DND-41 (cell line): ENCODE results near the gene HTR3B.

Source experiments
- ATAC-seq: fragments of 200-7000 bp; cut with Tn5 transposase; 3 replicates; pipeline ENCODE4 v1.9.1; 2021; ENCODE audit warnings: low read depth; ENCODE audit not compliant: insufficient read depth
- DNase-seq: peaks from one replicate; pipeline ENCODE4 v3.0.0-alpha.2; 2020
- H2AFZ ChIP-seq: 2 replicates; pipeline ENCODE4 v1.6.0; 2012; ENCODE audit warnings: low read depth, low read length
- H3K27ac ChIP-seq: 2 replicates; pipeline ENCODE4 v1.5.1; 2012; ENCODE audit warnings: low read length, inconsistent platforms
- H3K27me3 ChIP-seq: fragments of 200-600 bp; sonication (generic); 2 replicates; pipeline ENCODE4 v1.6.0; 2012; ENCODE audit warnings: low read length, mild to moderate bottlenecking, inconsistent platforms; ENCODE audit not compliant: insufficient read depth, poor library complexity
- H3K36me3 ChIP-seq: 2 replicates; pipeline ENCODE4 v1.5.1; 2012; ENCODE audit warnings: low read length, inconsistent platforms; ENCODE audit not compliant: insufficient read depth
- H3K4me1 ChIP-seq: 2 replicates; pipeline ENCODE4 v1.5.1; 2012; ENCODE audit warnings: mild to moderate bottlenecking, low read length; ENCODE audit not compliant: insufficient read depth
- H3K4me2 ChIP-seq: 2 replicates; pipeline ENCODE4 v1.6.0; 2012; ENCODE audit warnings: mild to moderate bottlenecking, moderate library complexity, low read length, inconsistent platforms; ENCODE audit not compliant: insufficient read depth
- H3K4me3 ChIP-seq, 2 experiments: fragments of 200-600 bp in 1 of 2; shearing (Covaris generic) in 1 of 2; 2 replicates each; pipeline ENCODE4 v1.5.1; 2012 to 2016; ENCODE audit warnings: inconsistent platforms in 2 of 2, low read length in 2 of 2, mild to moderate bottlenecking in 2 of 2, low read depth in 1 of 2, moderate library complexity in 1 of 2
- H3K79me2 ChIP-seq: 2 replicates; pipeline ENCODE4 v1.6.0; 2012; ENCODE audit warnings: low read length, inconsistent platforms; ENCODE audit not compliant: insufficient read depth
- H3K9ac ChIP-seq: 2 replicates; pipeline ENCODE4 v1.6.0; 2012; ENCODE audit warnings: low read depth, mild to moderate bottlenecking, inconsistent platforms, low read length, moderate library complexity
- H3K9me3 ChIP-seq: 2 replicates; pipeline ENCODE4 v1.5.1; 2012; ENCODE audit warnings: low read length, moderate library complexity, mild to moderate bottlenecking, inconsistent platforms; ENCODE audit not compliant: insufficient read depth, severe bottlenecking
- H4K20me1 ChIP-seq: 2 replicates; pipeline ENCODE4 v1.6.0; 2012; ENCODE audit warnings: low read length; ENCODE audit not compliant: insufficient read depth
- EZH2 ChIP-seq: IDR thresholded peaks from 3 replicates; pipeline ENCODE4 v1.6.1; 2012; ENCODE audit warnings: borderline replicate concordance, low read depth, mild to moderate bottlenecking, moderate library complexity, low read length, inconsistent platforms; ENCODE audit not compliant: severe bottlenecking
- TF ChIP-seq, protein P1 (sequence below): IDR thresholded peaks from 2 replicates; pipeline ENCODE4 v1.5.1; 2012; ENCODE audit warnings: borderline replicate concordance, low read length, moderate library complexity, mild to moderate bottlenecking; ENCODE audit not compliant: poor library complexity, severe bottlenecking; ENCODE audit errors: extremely low read depth

Gene HTR3B

DNA sequence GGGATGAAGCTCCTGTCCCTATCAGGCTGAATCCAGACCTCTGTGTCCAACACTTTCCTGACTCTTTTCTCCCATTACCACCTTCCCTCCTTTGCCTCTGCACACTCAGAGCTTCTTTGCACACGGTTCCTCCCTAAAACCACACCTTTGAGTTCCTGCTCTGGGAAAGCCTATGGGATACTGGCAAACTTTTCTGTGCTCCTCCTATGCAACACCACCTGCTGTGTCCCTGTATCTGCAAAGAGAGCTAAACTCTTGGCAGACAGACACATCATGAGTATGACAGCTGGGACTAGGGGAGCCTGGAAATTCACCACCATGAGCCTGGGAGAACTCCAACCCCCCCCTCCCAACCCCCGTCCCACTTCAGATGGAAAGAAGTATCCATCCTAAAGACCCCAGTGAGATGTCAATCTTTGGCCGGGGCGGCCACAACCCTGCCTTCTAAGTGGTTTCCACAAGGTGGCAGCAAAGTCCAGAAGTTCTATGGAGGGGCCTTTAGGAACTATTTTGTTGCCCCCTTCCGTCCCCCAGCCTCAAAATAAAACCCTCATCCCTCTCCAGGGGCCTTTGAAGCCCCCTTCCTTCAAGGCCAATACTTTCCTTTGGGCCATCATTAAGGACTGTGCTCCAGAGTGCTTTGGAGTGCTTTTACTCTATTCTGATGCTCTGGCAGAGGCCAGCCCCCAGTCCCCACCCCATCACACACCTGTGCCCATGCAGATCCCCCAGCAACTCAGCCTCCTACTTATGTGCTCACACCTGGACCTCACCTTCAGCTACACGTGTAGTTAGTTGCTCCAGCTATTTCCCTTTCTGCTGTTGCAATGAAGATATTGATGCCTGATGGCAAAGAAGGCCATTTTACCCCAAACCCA, 89.7 kb downstream of the HTR3B start:
- Histone ChIP-seq H3K36me3 (no peaks in the 10 kb centered on the region), H3K4me1 (no peaks in the 10 kb centered on the region), H3K9ac (no peak overlapping the region), H3K4me2 (no peak overlapping the region), H3K27ac (no peak overlapping the region), H4K20me1 (peaks cover 10% of the 10 kb centered on the region), H3K27me3 (no peaks in the 10 kb centered on the region), H3K9me3 (no peaks in the 10 kb centered on the region), H2AFZ (no peak overlapping the region), H3K79me2 (no peaks in the 10 kb centered on the region), H3K4me3 (no peak overlapping the region)
- DNase-seq, result peak; percentile 29
- peak; percentile 58; the same call in 2 of the 3 replicates for ATAC-seq
- TF ChIP-seq EZH2, result no peak
- TF ChIP-seq, protein P1, sequence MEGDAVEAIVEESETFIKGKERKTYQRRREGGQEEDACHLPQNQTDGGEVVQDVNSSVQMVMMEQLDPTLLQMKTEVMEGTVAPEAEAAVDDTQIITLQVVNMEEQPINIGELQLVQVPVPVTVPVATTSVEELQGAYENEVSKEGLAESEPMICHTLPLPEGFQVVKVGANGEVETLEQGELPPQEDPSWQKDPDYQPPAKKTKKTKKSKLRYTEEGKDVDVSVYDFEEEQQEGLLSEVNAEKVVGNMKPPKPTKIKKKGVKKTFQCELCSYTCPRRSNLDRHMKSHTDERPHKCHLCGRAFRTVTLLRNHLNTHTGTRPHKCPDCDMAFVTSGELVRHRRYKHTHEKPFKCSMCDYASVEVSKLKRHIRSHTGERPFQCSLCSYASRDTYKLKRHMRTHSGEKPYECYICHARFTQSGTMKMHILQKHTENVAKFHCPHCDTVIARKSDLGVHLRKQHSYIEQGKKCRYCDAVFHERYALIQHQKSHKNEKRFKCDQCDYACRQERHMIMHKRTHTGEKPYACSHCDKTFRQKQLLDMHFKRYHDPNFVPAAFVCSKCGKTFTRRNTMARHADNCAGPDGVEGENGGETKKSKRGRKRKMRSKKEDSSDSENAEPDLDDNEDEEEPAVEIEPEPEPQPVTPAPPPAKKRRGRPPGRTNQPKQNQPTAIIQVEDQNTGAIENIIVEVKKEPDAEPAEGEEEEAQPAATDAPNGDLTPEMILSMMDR, result peak; percentile 76
